GM19324 (cell line): ENCODE measurements around the gene OSBPL5.
"Not testable (repeated sequence)": the region's sequence is repeated elsewhere in the genome, so short reads cannot be mapped to it uniquely, and the experiment has no call there.

Source experiments
- ATAC-seq: cut with Tn5 transposase; IDR thresholded peaks from one replicate; pipeline ENCODE4 v1.9.1; 2021; ENCODE audit warnings: mild to moderate bottlenecking, moderate library complexity; ENCODE audit not compliant: unreplicated experiment, low FRiP score

The OSBPL5 gene

DNA sequence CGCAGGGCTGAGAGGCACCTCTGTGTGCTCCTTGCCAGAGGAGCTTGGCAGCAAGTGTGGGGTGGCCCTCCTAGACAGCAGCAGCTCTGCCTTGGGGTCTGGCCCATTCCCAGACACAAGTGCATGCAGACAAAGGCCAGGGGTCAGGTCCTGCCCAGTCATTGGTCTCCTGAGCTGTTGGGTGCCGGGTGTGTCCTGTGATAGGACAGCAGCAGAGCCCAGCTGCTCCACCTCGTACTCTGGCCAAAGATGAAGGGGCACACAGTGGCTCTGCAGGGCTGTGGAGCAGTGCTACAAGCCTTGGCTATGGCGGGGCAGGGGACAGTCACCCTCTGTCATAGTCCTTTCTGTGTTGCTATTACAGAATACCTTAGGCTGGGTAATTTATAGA is 17.3 kb upstream of the OSBPL5 start:
- ATAC-seq = no peak

DNA sequence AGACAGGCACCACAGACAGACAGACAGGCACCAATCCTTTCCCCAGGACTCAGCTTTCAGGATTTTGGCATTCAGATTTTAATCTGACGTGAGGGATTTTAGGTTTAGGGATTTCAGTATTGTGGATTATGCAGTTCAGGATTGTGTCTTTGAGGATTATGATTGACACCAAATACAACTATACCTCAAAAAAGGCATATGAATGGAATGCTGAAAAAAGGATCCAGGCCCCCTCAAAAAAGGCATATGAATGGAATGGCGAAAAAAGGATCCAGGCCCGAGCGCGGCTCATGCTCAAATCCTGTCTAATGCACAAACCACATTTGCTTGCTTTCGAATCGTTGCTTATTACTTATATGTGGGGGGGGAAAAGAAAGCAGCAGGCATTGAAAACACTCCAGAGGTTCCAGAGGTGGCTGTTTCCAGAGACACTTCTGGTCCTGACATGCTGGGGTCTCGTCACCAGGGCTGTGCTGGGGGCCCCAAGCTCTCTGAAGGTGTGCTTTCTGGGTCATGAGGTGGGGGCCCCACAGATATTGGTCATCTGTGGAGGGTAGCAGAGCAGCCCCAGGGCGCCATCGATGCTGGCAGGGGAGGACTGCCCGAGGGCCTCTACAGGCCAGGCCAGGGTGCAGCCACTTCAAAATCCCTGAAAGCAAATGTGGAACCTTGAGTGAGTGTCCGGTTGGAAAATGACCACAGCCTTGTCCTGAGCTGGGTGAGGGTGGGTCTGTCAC is 16.8 kb upstream of the OSBPL5 start:
- ATAC-seq = no peak

DNA sequence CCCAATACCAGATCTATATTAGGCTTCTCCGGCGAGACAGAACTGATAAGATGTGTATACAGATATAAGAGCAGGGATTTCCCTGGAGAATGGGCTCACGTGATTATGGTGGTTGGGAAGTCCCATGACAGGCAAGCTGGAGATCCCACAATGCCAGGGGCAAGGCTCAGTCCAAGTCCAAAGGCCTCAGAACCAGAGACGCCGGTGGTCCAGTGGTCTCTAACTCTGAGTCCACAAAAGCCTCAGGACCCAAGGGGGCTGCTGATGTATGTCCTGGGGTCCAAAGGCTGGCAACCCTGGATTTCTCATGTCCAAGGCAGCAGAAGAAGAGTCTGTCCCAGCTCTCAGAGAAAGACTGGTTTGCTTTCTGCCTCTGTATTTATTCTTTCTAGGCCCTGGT is 15.8 kb upstream of the OSBPL5 start:
- ATAC-seq = no peak

DNA sequence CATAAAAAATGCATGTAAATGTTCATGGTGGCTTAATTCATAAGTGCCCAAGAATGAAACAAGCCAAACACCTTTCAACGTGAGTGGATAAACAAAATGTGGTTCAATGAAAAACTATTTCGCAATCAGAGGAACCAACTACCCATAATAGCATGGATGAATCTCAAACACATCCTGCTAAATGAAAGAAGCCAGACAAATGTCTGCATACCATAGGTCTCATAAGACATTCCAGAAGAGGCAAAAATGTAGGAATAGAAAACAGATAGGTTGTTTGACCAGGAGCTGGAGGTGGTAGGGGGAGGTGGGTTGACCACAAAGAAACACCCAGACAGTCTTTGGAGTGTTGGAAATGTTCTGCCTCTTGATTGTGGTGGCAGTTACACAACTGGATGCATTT is 13.2 kb upstream of the OSBPL5 start:
- no peak for ATAC-seq

DNA sequence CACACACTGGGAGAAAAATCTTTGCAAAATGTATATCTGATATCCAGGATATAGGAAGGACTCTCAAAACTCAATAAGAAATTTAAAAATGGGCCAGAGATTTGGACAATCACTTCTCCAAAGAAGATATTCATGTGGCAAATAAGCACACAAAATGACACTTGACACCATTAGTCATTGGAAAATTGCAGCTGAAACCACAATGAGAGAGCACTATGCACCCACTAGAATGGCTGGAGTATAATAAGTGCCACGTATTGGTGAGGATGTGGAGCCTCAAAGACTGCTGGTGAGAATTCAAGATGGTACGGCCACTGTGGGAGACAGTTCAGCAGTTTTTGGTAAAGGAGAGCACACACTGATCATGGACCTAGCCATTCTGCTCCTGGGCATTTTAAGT is 12.8 kb upstream of the OSBPL5 start:
- no peak for ATAC-seq

DNA sequence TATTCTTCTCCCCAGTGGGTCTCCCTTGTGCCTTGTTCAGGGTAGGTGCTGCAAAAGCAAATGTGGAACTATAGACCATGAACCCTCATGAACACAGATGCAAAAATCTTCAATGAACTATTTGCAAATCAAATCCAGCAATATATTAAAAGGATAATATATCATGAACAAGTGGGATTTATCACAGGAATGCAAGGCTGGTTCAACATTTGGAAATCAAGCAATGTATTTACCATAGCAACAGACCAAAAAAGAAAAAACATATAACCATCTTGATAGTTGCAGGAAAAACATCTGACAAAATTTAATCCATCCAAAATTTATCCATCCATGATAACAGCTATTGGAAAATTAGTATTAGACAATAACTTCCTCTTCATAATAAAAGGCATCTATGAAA is 11.4 kb upstream of the OSBPL5 start:
- ATAC-seq = no peak

DNA sequence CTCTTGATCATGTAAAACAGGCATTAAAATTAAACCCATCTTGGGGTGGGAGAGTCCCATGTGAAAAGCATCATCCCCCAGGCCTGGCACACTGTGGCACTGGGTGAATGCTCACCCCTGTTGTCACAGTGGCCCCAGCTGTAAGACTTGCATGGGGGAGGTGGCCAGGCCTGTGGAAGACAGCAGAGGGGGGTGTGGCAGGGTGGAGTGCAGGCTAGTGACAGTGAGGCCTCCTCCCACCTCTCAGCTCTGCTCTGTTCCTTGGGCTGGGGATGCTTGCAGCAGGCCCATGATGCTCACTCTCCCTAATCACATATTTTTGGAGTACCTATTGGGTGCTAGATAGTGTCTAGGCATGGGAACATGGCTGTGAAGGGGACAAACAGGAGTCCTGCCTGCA is 10.1 kb upstream of the OSBPL5 start:
- ATAC-seq = no peak

DNA sequence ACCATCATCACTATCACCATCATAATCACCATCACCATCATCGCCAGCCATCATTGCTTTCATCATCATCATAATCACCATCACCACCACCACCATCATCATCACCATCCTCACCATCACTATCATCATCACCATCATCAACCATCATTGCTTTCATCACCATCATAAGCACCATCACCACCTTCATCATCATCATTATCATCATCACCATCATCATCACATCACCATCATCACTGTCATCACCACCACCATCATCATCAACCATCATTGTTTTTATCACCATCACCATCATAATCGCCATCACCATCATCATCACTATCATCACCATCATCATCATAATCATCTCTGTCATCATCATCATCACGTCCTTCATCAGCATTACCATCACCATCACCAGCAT is 9.3 kb upstream of the OSBPL5 start:
- no peak for ATAC-seq

DNA sequence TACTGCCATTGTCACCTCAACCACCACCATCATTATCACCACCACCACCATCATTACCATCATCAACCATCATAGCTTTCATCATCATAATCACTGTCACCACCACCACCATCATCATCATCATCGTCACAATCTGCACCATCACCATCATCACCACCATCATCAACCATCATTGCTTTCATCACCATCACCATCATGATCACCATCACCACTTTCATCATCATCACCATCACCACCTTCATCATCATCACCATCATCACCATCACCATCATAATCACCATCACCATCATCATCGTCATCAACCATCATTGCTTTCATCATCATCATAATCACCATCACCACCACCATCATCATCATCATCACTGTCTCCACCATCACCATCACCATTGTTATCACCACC is 8.7 kb upstream of the OSBPL5 start:
- no peak for ATAC-seq

DNA sequence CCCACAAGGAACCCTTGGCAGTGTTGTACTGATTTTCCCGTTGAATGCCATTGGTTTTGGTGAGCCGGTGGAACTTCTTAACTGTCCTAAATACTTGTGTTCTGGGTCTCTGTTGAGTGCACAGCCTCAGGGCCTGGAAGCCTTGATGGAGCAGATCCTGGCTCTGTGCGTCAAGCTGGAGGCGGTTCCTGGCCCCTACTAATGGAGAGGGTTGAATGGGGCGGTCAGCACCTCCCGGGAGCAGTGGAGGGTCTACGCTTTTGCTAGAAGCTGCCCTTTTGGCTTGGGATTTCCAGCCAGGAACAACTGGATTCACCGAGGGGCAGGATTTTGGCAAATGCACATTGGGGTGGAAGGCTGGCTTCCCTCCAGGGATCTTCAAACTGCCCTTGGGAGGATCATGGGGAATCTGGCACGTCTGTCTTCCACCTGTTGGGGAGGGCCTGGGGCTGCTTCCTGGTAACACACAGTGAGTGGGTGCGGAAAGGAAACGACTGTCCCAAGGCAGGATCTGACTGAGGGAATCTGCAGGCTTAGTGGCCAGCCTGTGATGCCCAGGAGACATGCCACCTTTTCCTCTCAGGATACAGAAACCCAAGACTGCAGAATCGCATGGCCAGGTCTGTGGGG is 6.9 kb upstream of the OSBPL5 start:
- ATAC-seq = no peak

DNA sequence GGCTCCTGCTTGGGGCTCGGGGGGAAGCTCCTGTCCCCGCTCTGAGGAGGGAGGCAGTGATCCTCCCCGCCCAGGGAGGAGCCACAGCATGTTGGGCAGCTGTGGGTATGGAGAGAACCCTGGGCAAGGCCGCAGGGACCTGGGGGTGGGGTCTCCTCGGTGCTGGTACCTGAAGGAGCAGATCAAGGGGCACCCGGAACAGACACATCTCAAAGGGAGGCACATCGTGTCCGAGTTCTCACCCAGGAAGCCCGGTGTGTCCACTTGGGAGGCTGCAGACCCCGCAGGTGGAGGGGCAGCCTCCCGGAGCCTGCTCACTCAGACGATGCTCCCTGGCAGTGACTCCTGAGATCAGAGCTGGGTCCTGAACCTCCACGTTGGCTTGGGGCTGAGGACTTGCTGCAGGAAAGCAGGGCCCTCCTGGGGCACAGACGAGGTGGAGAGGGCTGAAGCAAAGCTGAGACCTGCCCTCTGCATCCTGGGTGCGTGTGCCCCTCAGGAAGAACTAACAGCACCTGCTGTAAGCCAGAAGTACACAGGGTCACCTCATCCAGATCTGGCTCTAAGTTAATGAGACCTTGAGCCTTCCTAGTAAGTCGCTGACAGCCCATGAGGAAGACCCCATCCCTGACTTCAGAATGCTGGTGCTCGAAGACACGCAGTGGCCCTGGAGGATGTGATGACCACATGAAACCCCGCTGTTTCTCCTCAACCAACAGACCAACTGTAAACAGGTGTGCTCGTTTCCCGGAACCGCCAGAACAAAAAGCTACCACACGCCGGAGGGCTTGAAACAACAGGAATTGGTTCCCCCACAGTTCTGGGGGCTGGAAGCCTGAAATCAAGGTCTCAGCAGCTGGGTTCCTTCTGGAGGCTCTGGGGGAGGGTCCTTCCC is 5.9 kb upstream of the OSBPL5 start:
- ATAC-seq = no peak

DNA sequence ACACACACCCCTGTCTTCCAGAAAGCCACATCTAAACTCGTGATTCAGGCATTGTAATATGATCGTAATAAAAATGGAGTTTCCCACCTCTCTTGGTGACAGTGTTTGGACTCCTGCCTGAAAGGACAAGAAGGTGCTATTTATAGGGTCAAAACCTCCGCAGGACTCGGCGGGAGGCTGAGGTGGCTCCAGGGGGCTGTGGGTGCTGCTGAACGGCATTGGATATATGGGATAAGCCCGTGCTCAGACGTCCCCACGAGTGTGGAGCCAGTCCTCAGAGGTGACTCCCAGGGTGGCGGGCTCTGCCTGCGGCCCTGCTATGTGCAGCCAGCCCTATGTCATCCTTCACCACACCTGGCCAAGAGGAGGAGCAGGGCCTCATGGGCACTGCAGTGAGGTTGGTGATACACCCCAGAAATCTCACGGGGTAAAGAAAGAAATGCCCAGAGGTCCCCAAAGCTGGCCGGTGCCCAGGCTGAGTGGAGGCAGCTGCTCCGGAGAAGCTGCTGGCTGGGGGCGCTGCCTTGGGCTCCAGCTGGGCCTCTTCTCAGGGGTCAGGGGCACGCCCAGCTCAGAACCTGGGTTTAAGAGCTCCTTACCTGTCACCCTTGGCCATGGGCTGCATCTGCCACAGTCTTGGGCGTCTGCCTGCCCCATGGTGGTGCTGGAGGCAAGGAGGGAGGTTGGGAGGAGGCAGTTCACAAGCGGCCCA is 5.1 kb upstream of the OSBPL5 start:
- no peak for ATAC-seq

DNA sequence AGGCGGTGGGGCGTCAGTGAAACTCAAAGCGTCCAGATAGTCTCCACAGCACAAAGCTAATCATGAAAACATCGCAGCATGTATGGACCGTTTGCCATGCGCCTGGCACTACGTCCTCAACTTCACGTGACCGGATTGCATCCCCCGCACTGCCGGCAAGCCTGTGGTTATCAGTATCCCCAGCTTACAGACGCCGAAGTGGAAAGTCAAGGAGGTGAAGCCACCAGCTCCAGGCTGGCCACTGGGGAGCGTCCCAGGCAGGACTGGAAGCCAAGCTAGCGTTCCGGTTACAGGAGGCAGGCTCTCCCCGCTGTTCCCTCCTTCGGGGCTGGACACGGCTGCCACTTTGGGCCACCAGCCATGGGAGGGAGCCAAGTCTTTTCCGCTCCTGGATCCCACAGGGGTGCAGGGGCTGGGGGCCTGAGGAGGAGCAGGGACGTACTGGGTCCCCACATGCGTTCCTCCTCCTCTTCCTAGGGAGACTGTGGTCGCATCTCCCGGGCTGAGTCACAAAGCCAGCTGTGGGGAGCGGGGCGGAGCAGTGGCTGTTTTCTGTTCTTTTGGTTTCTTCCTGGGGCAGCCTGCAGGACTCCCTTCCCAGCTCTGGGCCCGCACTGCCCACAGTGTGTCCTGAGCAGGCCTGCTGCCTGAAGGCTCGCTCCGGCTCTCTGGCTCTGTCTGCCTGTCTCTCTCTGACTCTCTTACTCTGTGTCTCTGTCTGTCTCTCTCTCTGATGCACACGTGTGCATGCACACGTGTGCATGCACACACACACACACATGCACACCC is 4.3 kb upstream of the OSBPL5 start:
- ATAC-seq = no peak

DNA sequence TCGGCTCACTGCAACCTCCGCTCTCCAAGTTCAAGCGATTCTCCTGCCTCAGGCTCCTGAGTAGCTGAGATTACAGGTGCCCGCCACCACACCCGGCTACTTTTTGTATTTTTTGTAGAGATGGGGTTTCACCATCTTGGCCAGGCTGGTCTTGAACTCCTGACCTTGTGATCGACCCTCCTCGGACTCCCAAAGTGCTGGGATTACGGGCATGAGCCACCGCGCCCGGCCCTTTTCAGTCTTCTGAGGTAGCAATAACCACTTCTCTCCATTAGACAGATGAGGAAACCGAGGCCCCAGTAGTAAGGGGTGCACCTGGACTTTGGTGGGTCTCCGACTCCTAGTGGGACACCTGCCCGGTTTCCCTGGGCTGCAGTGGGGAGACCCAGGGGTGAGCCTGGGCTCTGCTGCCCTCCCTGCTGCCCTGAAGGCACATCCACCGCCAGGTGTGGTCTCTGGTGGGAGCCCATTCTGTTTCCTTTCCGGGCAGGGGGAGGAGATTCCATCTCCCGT is 3.7 kb upstream of the OSBPL5 start:
- not testable (repeated sequence) for ATAC-seq

DNA sequence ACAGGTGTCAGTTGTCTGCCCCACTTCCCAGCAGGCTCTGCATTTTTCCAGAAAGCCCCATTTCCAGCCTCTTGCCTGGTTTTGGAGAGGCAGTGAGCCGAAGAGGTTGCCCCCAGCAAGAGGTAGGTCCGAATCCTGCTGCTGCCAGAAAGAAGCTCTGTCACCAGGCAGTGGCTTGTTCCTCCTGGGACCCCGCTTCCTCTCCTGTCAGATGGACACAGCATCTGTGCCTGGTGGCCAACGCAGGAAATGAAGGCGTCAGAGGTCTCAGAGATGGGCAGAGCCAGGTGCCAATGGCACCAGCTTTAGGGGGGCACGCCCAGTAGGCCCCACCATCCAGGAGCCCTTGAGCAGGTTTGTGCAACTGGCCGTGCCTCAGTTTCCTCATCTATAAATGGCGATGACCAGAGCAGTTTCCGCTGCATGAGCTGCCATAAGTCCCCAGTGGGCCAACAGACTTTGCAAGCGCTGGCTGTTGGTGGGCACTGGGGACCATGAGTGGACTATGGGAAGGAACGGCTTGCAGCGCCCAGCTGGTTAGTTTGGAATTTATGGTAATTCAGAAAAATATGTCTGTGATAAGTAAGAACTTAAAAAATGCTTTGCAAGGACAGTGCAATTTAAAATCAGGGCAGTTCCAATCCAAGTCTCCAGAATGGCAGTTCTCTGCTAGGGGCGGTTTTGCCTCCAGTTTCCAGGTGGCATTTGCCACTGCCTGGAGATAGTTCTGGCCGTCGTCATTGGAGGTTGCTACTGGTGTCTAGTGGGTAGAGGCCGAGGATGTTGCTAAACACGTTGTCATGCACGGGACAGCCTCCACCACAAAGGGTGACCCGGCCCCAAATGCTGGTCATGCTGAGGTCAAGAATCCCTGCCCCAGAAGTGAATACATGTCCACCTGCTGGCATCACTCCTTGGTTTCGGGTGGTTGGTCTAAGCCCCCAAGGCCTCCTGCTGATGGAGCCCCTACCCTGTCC is 2.3 kb upstream of the OSBPL5 start:
- no peak for ATAC-seq

DNA sequence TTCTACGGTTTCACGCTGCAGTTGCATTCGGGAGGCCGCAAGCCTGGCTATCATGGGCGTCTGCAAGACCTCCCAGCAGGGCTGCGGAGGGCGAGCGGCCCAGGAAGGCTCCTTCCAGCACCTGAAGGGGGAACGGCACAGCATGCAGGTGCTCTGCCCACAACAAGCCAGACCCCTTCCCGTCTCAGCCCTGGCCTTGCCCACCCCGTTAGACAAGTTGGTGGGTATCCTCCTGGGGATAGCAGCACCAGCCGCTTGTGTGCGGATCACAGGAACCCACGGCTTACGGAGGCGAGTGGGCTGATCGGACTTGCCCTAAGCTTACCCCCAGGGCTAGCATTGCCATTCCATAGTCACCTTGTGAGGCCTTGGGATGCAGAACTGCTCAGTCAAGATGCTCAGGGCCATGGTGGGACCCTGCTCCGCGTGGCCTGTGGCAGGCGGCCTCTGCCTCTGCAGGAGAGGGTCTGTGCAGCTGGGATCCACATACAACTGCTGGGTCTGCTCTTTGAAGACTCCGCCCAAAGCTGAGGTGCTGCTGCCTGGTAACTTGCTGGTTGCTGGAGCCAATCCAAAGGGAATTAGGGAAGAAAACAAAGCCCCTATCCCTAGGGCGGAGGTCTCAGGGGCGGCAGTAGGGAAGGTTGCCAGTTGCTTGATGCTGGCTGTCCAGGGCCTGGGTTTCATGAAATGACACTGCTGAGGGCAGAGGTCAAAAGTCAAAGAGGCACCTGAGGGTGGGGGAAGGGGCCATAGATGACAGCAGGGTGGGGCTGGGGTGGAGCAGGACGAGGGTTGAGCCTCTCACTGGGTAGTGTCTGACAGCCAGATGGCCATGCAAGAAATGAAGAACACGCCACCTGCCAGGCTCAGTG is 1.4 kb upstream of the OSBPL5 start:
- no peak for ATAC-seq

DNA sequence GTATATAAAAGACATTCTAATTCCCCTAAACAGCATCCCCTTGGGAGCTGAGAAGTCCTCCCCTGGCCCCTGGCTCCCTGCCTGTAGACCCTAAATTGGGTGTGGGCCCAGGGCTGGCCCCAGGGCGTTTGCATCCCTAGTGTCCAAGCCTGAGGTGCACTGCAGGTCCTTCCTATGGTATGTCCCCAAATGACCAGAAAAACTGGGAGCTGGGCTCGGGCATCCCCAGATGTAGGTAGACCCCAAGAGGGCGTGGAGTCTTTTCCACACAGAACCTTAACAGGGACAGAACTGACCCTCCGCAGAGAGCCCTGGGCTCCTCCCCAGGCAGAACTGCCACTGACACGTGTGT is 782 bp upstream of the OSBPL5 start:
- ATAC-seq = no peak
